HL-60/S4 treated with phorbol 12-myristate 13-acetate at 8.2 ng/mL for 4 days and 3 days (cell line): ENCODE measurements around the gene TRMT1.
"Not testable (repeated sequence)": the region's sequence is repeated elsewhere in the genome, so short reads cannot be mapped to it uniquely, and the experiment has no call there.

Experiments used
- in situ Hi-C: fragments of 300-500 bp; cut with MboI; formaldehyde crosslinking; loops from 2 replicates; pipeline ENCODE4 v1.15.0; 2022; ENCODE audit warnings: low sequenced_read_pairs

TRMT1 gene

GRCh38 chr19:13150931-13151604 is 34.5 kb upstream of the TRMT1 start:
- in situ Hi-C loops: no loop called here

GRCh38 chr19:13150187-13150930 is 33.8 kb upstream of the TRMT1 start, which contains the start of the genes IER2 and STX10:
TSS of gene IER2 (plus strand) at chr19:13150411. CDS start at chr19:13153187, 2,776 bp downstream.
TSS of gene STX10 (minus strand) at chr19:13150375. CDS start at chr19:13150173, 202 bp downstream.
- in situ Hi-C loops: no loop called here

- in situ Hi-C loops: no loop called here
Measured at GRCh38 chr19:13149628-13150186, 33.2 kb upstream of the TRMT1 start.

GRCh38 chr19:13149173-13149627 is 32.7 kb upstream of the TRMT1 start:
- in situ Hi-C loops: not testable (repeated sequence)

GRCh38 chr19:13146763-13147563 is 30.4 kb upstream of the TRMT1 start:
- in situ Hi-C loops: no loop called here

GRCh38 chr19:13139633-13140311 is 23.2 kb upstream of the TRMT1 start:
- in situ Hi-C loops: no loop called here

- in situ Hi-C loops: no loop called here
Measured at GRCh38 chr19:13138916-13139198, 22.3 kb upstream of the TRMT1 start.

GRCh38 chr19:13138171-13138915 is 21.8 kb upstream of the TRMT1 start:
- in situ Hi-C loops: no loop called here

- in situ Hi-C loops: no loop called here
Measured at GRCh38 chr19:13137290-13137794, 20.8 kb upstream of the TRMT1 start.

- in situ Hi-C loops: no loop called here
Measured at GRCh38 chr19:13135068-13136062, 18.8 kb upstream of the TRMT1 start.

GRCh38 chr19:13134626-13135025 is 18.1 kb upstream of the TRMT1 start:
- in situ Hi-C loops: no loop called here

GRCh38 chr19:13133241-13133870 is 16.8 kb upstream of the TRMT1 start:
- in situ Hi-C loops: no loop called here

- in situ Hi-C loops: no loop called here
Measured at GRCh38 chr19:13132471-13133180, 16.1 kb upstream of the TRMT1 start.

- in situ Hi-C loops: no loop called here
Measured at GRCh38 chr19:13130886-13131490, 14.4 kb upstream of the TRMT1 start.

- in situ Hi-C loops: no loop called here
Measured at GRCh38 chr19:13129384-13129783, 12.8 kb upstream of the TRMT1 start.

GRCh38 chr19:13128583-13128982 is 12.0 kb upstream of the TRMT1 start:
- in situ Hi-C loops: no loop called here
